Limb (tissue), 2 donors: ENCODE results near the gene TEX9.
"Not testable (repeated sequence)": the region's sequence is repeated elsewhere in the genome, so short reads cannot be mapped to it uniquely, and the experiment has no call there.

Experiments used
- DNase-seq, 2 donors: peaks; one replicate each; pipeline ENCODE4 v3.0.0-alpha.2; 2016; ENCODE audit errors: extremely low spot score in 2 of 2

TEX9 gene

DNA sequence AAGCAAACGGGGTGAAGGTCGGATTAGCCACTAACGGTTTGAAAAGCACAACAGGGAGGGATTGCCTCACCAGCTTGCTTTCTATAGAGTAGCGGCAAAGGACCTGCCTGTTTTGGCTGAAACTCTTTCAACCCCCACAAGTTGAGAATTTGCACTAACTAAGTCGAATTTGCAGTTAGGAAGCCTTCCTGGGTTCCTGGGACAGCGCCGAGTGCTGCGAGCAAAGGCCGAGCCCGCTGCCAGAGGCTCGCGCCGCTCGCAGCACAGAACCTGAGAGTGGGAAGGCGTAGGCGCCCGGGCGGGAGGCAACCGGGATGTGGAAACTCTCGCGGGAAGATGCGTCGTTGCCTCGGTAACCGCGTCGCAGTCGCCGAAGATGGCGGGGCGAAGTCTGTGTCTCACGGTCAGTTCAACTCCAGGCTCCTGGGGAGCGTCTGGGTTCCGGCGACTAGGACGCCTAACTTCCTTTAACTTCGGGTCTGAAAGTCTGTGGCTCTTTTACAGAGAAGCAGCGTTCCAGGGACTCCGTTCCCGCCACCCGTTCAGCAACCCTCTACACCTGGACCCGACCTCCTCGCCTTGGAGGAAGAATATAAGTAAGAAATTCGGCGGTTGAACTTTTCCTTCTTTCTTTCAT, at the start of gene TEX9:
TEX9 (plus strand) TSS at position 352 of the 637 bp plus-strand sequence; CDS start at position 377, 25 bp downstream.
- peak; percentile 89 to 93 for DNase-seq

DNA sequence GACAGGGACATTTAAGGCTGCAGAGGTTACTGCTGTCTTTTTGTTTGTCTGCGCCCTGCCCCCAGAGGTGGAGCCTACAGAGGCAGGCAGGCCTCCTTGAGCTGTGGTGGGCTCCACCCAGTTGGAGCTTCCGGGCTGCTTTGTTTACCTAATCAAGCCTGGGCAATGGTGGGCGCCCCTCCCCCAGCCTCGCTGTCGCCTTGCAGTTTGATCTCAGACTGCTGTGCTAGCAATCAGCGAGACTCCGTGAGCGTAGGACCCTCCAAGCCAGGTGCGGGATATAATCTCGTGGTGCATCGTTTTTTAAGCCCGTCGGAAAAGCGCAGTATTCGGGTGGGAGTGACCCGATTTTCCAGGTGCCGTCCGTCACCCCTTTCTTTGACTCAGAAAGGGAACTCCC, 48.7 kb upstream of the TEX9 start:
- DNase-seq = not testable (repeated sequence)

- no peak for DNase-seq
These were observed 44.9 kb upstream of the TEX9 start for GRCh38 chr15:56320316-56320715.

DNA sequence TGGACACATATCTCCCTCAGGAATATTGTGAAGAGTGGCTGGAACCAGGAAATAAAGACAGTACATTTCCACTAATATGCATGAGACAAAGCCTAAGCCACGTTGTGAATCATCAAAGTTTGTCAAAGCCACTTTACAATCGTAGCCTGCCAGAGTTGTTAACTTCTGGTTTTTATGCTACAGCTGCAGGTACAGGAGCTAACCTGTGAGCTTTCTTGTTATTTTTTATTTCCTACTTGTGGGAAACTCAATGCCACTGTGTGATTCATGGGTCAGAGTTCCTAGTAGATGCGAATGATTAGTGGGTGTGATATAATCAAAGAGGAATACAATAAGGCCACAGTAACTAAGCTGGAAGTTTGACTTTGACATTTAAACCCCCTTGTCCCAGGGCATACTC, 44.4 kb upstream of the TEX9 start:
- DNase-seq = no peak

GRCh38 chr15:56322444-56322843, 42.8 kb upstream of the TEX9 start:
- DNase-seq = no peak

DNA sequence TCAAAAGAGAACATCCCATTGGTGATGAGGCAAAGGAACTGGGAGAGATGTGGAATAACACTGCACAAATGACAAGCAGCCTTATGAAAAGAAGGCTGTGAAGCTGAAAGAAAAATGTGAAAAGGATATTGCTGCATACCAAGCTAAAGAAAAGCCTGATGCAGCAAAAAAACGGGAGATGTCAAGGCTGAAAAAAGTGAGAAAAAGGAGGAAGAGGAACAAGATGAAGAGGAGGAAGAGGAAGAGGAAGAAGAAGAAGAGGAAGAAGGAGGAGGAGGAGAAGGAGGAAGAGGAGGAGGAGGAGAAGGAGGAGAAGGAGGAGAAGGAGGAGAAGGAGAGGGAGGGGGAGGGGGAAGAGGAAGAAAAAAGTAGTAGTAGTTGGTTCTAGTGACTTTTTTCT, 41.8 kb upstream of the TEX9 start:
- no peak for DNase-seq

GRCh38 chr15:56325186-56325585, 40.0 kb upstream of the TEX9 start:
- no peak for DNase-seq

DNA sequence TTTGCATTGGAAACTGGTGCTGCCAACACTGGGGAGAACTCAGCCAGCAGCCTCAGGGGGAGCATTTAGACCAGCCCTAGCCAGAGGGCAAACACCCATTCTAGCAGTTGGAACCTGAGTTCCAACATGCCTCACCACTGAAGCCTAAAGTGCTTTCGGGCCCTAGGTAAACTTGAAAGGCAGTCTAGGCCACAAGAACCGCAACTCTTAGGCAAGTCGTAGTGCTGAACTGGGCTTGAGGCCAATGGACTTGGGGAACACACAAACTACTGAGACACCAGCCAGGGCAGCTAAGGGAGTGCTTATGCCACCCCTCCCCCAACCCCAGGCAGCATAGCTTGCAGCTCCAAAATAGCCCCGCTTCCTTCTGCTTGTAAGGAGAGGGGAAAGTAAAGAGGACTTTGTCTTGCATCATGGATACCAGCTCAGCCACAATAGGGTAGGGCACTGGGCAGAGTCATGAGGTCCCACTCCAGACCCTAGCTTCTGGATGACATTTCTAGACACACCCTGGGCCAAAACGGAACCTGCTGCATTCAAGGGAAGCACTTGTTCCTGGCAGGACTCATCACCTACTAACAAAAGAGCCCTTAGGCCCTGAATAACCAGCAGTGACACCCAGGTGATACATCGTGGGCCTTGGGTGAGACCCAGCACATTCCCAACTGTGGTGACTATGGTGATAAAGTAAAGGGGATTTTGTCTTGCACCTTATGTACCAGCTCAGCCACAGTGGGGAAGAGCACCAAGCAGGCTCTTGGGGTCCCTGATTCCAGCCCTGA, 37.3 kb upstream of the TEX9 start:
- no peak for DNase-seq

GRCh38 chr15:56337084-56337725, 28.0 kb upstream of the TEX9 start:
- DNase-seq = no peak

GRCh38 chr15:56339594-56339993, 25.6 kb upstream of the TEX9 start:
- DNase-seq = no peak

DNA sequence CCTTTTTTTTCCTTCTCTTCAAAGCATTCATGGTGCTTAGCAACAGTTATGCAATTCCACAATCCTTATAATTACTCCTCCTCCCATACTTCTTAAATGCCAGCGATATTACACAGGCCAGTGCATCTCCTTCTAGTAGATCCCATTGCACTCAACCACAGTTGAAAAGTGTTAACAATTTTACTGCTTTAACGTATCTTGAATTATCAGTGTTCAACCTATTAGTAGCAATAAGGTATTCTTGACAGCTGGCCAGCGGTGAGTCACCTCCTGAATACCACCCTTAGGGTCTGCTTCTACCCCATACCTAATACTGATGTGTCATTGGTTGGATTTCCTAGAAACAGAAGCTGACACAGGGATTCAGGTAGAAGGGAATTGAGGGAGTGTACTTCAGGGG, 24.0 kb upstream of the TEX9 start:
- no peak for DNase-seq

DNA sequence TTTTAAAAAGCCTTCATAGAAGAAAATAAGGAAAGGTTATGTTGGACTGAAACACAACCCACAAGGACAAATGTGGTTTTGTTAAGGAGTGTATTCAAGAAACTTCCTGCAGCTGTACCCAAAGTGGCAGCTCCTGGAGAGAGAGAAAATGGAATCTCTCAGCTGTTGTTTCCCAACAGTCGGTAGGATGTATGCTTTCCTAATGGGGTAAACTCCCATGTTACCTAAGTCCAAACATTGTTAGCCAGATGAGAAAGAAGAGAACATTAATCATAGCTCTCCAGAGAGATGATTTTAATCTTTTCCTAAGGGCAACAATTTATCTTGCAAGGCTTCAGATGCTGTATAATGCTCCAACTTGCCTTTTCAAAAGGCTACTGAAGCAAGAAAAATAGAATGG, 22.6 kb upstream of the TEX9 start:
- no peak for DNase-seq

DNA sequence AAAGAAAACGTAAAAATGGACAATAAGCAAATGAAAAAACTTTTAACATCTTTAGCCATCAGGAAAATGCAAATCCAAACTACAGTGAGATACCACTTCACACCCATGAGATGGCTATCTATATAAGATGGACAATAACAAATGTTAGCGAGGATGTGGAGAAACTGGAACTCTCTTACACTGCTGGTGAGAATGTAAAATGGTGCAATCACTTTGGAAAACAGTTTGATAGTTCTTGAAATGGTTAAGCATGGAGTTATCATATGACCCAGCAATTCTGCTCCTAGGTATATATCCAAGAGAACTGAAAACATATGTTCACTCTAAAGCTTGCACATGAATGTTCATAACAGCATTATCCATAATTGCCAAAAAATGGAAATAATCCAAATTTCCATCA, 21.3 kb upstream of the TEX9 start:
- DNase-seq = no peak

- no peak for DNase-seq
These were observed 20.9 kb upstream of the TEX9 start for GRCh38 chr15:56344336-56344735.

GRCh38 chr15:56346414-56346813, 18.8 kb upstream of the TEX9 start:
- no peak for DNase-seq

GRCh38 chr15:56349554-56349953, 15.7 kb upstream of the TEX9 start:
- DNase-seq = no peak

DNA sequence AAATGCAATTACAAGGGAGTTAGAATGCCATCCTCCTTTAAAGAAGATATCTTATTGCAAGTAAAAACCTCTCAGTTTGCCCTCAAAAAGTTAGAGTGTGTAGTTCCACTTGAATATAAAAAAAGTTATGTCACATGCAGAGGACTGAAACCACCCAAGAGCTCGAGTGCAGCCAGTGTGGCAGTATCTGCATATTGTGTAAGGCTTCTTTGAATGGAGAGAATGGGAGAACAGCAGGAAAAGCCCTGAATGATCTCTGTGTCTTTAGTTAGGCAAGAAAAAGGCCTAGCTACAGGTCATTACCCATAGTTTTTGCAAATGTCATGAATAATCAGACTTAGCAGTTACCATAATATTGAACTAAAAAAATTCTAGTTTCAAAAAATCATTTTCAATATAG, 13.9 kb upstream of the TEX9 start:
- DNase-seq = no peak

GRCh38 chr15:56351957-56352506, 13.2 kb upstream of the TEX9 start:
- DNase-seq = no peak

DNA sequence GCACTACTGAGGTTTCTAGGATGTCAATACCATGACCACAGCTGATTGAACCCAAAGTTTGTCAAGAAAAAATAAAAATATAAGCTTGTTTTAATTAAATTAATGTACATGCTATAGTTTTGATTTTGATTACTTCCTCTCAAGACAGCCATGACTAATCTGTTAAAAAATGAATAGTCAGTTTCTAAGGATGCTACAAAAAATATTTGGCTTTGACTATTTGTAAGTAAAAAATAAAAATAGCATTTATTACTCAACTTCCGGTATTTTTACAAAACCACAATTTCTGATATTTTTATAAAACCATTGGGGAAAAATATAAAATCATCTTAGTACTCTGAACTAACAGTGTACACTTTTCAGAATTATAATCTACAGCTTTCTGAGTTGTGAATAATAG, 12.1 kb upstream of the TEX9 start:
- no peak for DNase-seq

- DNase-seq = no peak
These were observed 11.5 kb upstream of the TEX9 start for GRCh38 chr15:56353740-56354139.

GRCh38 chr15:56356616-56357015, 8.6 kb upstream of the TEX9 start:
- no peak for DNase-seq

- DNase-seq = no peak
These were observed 6.6 kb upstream of the TEX9 start for GRCh38 chr15:56358604-56359003.
